Subcutaneous adipose tissue (tissue), 4 donors: ENCODE measurements around the gene SOBP. TPM values are rescaled to one million over a fixed set of nuclear protein-coding genes. Genes with fewer than 3 reads are reported as not detected.

Experiments used
- total RNA-seq, 4 donors: library from RNA; depleted of rRNA; stranded (reverse); fragments of >200 nt; gene quantifications; one replicate each; pipeline ENCODE4 v1.1.0, GENCODE V29; 2016
- TF ChIP-seq, protein P1 (sequence below): fragments of 450-650 bp; IDR thresholded peaks from one replicate; pipeline ENCODE4 v1.5.1; 2016; ENCODE audit warnings: low read depth, mild to moderate bottlenecking, control low read depth, antibody characterized with exemption, moderate library complexity

Gene SOBP
- total RNA-seq, 4 donors from 2014 or later, result 4.0 to 7.5 (median 5.5) TPM

- TF ChIP-seq, protein P1, sequence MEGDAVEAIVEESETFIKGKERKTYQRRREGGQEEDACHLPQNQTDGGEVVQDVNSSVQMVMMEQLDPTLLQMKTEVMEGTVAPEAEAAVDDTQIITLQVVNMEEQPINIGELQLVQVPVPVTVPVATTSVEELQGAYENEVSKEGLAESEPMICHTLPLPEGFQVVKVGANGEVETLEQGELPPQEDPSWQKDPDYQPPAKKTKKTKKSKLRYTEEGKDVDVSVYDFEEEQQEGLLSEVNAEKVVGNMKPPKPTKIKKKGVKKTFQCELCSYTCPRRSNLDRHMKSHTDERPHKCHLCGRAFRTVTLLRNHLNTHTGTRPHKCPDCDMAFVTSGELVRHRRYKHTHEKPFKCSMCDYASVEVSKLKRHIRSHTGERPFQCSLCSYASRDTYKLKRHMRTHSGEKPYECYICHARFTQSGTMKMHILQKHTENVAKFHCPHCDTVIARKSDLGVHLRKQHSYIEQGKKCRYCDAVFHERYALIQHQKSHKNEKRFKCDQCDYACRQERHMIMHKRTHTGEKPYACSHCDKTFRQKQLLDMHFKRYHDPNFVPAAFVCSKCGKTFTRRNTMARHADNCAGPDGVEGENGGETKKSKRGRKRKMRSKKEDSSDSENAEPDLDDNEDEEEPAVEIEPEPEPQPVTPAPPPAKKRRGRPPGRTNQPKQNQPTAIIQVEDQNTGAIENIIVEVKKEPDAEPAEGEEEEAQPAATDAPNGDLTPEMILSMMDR, result no peak
Measured at GRCh38 chr6:107506145-107506544, 16.2 kb downstream of the SOBP start.

- TF ChIP-seq, protein P1, result no peak
Measured at GRCh38 chr6:107509506-107509905, 19.6 kb downstream of the SOBP start.

DNA sequence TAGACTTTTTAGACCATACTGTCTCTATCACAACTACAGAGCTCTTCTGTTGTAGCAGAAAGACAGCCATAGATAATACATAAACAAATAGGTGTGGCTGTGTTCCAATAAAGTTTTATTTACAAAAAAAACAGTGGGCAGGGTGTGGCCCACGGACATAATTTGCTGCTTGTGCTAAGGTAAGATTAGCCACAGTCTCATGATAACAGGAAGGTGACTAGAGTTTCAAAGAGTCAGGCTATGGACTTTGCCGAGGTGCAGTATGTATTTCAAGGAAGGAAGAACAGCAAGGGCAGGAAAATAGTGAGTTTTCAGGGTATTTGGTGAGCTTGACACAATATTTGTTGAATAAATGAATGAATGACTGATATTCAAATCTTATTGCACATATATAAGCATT is 20.2 kb downstream of the SOBP start:
- TF ChIP-seq, protein P1, result no peak

GRCh38 chr6:107511511-107511993 is 21.6 kb downstream of the SOBP start:
- TF ChIP-seq, protein P1, result no peak

DNA sequence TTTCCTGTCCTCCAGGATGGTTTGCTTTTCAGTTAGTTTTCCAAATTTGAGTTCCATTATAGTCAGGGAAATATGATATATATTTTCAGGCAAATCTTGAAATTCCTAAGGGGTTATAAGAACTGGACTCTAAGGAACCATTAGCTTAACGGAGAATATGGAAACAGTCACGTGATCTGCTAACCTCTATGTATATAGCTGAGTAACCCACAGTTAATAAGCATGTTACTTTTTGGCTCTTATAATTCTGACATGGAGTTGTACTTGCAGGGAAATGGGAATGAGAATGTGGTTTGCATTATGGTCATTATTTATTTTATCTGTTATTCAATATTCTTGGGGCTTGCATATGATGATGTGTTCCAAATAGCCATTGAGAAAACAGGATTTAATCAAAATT is 23.3 kb downstream of the SOBP start:
- TF ChIP-seq, protein P1, result no peak

DNA sequence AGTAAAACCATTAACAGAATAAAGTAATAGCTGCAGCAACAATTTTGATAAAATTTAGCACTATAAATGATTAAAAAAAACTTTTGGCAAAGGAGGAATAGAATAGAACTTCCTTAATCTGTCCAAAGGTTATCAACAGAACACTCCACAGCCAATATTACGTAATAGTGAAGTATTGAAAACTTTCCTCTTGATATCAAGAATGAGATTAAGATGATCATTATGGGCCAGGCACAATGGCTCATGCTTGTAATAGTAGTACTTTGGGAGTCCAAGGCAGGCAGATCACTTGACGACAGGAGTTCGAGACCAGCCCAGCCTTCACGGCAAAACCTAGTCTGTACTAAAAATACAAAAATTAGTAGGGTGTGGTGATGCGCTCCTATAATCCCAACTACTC is 26.0 kb downstream of the SOBP start:
- TF ChIP-seq, protein P1, result no peak

GRCh38 chr6:107517274-107517673 is 27.4 kb downstream of the SOBP start:
- TF ChIP-seq, protein P1, result no peak
